Activated naive CD4-positive, alpha-beta T cell (primary cell): Measurements from ENCODE around the gene MTMR2.
"Not testable (repeated sequence)": the region's sequence is repeated elsewhere in the genome, so short reads cannot be mapped to it uniquely, and the experiment has no call there.

Source experiments
- DNase-seq, 4 experiments: peaks; one replicate each; lab custom pipeline; 2025; lab: John Stamatoyannopoulos, UW

MTMR2 gene

DNA sequence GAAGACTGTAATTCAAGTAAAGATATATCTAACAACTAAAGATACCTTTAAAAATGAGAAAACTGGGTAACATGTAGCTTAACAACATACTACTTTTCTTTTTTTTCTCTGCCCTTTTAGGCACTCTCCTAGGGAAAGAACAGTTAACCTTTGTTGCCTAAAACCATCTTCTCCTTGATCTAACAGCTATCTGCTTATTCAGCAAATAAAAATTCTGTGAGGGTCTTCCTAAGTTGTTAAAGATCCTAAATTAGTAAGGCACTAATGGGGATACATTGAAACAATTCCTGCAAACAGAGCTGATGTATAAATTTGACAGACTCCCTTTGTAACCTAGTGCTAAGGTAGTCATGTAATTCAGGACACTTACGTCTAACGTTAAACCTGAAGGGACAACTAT lies 39.1 kb downstream of the MTMR2 start:
- DNase-seq = no peak

DNA sequence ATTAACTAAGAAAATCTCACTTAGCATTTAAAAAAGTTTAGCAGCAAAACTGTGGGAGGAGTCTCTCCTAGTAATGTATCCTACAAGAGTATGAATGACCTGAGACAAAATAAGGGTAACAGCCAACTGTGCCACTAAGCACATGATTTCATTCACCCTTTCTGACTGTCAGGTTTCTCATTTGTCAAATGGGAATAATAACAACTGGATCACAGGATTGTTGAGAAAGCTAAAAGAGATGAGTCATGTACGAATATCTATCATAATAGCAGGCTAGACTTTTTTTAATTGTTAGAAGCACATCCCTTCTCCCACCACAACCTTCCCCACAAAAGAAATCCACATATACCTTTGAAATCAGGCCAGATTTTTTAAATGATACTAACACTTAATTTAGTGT lies 39.5 kb downstream of the MTMR2 start:
- DNase-seq = no peak

DNA sequence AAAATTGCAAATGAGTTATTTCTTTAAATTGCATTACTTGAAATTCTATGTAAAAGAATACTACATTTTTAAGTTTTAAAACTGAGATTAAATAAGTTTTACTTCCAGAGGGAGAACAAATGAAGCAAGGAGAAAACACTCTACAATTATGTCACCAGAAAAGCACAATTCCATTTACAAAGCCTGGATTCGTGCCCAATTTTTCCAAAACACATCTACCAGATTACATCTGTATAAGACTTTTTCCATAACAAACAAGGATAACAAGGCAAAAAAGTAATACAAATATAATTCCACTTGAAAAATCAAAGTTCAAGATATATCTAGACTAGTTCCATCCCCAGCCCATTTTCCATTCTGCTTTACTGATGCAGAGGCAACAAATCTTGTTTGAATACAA lies 40.5 kb downstream of the MTMR2 start:
- no peak for DNase-seq

DNA sequence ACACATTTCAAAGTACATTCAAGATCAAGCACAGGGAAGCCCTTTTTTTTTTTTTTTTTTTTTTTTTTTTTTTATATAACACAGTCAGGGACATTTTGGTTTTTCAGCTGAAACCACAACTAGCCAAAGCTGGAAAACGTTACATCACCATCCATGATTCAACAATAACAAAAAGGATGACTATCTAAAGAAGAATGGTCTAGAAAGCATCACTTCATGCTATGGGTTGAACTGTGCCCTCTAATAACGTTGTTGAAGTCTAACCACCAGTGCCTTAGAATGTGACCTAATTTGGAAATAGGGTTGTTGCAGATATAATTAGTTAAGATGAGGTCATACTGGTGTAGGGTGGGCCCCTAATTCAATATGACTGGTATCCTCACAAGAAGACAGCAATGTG lies 46.6 kb downstream of the MTMR2 start:
- no peak for DNase-seq

DNA sequence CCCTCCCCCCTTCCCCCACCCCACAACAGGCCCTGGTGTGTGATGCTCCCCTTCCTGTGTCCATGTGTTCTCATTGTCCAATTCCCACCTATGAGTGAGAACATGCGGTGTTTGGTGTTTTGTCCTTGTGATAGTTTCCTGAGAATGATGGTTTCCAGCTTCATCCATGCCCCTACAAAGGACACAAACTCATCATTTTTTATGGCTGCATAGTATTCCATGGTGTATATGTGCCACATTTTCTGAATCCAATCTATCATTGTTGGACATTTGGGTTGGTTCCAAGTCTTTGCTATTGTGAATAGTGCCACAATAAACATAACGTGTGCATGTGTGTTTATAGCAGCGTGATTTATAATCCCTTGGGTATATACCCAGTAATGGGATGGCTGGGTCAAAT lies 53.0 kb downstream of the MTMR2 start:
- DNase-seq = not testable (repeated sequence)

DNA sequence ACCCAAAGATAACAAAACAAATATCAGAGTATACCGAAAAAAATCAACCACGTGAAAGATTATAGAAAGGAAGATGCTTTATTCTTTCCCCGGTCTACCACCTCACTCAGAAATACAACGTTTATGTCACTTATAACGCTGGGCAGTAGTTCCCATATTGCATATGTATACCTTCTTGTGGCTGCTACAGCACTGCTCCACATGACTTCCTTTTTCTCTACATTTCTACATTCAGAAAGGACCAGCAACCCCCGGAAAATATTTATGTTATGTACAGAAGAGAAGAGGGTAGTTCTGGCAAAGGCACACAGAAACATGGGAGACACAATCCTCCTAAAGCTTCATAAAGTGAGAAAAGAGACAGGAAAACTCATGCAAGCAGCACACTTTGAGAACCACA lies 56.8 kb downstream of the MTMR2 start:
- no peak for DNase-seq

DNA sequence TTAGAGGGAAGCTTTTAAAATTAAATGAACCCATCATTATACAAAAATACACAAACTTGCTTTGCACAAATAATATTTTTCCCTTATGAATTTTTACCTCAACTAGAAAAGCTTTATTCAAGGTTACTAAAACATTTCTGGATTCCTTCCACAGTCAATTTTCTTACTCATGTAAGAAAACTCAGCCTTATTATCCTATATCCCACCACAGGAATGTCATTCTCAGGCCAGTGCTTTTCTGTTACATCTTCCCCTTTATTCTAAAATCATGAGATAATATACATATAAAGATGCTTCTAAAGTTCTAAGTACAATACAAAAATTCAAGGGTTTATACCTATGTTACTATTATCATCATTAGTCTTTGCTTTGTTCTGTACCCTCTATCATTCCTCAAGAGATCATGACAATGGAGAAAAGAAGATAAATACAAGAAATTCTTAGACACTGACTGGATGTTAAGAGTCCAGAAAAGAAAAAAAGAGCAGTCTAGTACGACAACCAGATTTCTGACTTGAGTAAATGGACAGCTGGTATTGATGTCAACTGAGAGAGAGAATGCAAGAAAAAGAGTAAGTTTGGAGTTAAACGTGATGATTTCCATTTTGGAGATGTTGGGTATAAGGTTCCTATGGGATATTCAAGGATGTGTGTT lies 60.3 kb downstream of the MTMR2 start:
- DNase-seq = no peak

DNA sequence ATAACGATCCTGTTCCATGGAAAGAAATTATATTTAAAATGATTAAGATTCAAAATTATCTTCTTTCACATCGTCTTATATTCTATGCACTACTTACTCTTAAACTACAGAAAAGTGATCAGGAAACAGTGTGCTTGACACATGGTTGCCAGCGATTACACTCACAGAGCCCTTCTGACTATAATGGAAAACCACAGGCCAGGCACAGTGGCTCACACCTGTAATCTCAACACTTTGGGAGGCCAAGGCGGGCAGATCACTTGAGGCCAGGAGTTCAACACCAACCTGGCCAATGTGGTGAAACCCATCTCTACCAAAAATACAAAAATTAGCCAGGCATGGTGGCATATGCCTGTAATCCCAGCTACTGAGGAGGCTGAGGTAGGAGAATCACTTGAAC lies 63.9 kb downstream of the MTMR2 start:
- DNase-seq = not testable (repeated sequence)

DNA sequence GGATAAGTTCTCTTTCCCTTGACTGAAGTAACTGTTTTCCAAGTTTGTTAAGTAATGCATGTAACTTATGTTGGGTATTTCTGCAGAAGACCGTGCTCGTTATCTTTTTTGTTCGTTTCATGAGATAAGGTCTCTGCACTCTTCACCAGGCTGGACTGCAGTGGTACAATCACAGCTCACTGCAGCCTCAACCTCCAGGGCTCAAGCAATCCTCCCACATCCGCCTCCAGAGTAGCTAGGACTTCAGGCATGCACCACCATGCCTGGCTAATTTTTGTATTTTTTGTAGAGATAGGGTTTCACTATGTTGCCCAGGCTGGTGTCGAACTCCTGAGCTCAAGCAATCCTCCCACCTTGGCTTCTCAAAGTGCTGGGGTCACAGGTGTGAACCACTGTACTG lies 69.5 kb downstream of the MTMR2 start:
- DNase-seq = not testable (repeated sequence)

DNA sequence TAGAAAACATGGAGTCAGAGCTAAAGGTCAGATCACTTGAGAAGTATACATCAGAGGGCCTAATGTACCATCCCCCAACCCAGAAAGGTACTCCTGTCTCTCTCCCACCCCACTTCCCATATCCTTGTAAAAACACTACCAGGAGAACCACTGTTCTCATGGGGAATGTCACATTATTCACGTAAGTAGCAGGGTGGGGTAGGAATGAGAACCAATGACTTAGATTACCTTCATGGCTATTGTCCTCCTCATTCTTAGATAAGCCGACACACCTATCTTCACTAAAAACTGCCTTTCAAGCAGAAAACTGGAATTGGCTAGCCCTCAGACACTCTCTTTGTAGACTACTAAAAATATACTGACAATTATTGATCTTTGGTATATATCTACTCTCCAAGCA lies 70.0 kb downstream of the MTMR2 start:
- DNase-seq = no peak

DNA sequence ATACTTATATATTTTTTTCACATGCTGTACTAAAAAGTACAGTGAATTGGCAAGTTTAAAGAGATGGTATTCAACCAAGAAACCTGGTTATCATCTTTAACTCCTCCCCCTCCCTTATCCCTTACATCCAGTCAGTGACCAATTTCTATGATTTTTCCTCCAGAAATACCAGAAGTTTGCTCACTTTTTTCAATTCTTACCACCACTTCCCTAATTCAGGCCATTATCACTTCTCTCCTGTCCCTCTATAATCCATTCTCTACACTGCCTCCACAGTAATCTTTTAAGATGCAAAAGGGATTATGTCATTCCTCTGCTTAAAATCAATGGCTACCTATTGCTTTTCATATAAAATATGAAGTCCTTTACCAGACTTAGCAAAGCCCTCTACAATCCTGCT lies 70.8 kb downstream of the MTMR2 start:
- DNase-seq = no peak

DNA sequence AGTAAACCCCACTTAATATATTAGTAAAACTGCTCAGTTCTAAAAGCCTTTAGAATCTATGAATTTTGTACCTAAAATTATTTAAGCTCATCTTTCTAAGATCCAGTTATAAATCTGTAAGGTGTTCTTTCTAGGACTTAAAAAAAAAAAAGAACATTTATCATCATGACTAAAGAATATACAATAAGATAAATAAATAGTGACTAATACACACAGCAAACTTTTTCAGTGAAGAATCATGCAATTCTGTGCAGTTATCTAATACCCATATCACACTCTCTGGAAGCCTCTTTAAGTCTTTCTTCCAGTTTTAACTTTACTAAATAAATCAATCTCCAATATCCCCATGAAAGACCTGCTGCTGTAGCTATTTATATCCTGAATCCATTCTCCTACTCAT lies 73.8 kb downstream of the MTMR2 start:
- no peak for DNase-seq

DNA sequence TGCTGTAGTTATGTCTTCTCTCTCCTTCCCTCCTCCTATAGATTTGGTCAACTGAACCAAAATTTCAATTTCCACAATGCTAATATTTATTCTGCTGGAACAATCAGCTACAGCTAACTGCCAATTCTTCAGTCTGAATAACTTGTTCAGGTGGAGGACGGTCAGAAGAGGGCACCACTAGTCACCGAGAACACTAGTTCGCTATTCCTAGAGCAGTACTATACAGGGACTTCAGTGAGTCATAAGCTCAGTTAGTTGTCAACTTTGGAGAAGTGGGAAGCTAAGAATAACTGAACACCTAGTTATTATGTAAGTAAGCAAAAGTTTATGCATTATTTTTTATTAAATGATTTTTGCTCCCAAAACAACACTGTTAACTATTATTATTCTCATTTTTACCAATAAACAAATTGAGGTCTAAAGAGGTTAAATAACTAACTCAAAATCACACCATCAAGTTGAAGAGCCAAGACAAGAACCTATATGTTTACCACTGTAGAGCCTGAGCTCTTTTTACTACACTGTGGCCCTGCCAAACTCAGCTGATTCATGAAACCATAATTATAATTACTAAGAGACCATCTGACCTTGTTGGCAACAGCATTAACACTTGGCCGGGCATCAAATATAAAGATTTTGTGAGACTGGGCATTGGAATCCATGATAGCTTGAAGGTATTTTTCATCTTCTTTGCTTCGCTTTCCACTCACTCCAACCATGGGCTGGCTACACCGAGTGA lies 74.7 kb downstream of the MTMR2 start:
- no peak for DNase-seq

DNA sequence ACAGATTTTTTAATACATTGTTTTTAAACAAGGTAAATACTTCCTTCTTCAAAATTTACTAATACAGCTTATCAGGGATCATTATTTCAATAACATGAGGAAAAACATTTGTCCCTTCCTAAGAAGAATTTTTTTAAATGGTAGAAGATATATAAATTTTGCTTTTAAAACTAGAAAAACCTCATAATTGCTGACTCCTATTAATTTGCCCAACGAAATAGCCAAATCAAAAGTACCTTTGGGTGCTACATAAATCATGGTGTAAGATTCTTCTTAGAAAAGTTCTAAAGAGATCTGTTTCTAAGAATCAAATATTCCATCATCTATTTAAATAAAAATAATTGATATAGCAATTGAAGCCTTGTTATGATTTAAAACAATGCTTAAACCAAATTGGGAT lies 78.7 kb downstream of the MTMR2 start:
- no peak for DNase-seq

DNA sequence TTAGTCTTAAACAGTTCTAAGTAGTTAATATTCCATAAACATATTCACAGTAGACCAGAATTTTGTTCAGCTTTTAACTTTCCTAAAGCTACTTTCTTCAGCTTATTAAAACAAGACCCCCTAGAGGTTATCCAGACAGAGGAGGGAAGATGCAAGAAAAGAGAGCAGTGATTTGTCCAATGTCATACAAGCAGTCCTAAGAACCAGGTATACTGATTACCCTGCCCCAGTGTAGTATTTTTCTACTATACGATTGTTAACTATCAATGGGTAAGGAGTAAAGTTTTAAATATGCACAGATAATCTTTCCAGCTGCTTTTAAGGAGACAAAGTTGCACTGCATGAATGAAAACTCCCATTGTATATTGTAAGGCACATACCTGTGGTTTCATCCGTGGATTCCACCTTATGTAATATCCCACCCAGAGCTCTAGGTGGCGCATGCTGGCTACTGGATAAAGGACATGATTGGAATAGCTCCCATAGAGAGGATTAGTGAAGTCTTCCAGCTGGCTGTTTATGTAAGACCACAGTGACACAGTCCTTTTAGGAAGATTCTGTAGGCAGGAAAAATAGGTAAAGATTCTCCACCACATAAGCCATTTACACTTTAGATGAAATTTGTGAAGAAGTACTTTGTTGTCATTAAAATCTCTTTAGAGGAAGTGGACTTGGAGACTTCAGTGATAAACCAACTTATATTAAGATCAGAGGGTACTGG lies 88.0 kb downstream of the MTMR2 start:
- peak in 3 of 4 experiments; percentile 1 to 33 (median 18) for DNase-seq

DNA sequence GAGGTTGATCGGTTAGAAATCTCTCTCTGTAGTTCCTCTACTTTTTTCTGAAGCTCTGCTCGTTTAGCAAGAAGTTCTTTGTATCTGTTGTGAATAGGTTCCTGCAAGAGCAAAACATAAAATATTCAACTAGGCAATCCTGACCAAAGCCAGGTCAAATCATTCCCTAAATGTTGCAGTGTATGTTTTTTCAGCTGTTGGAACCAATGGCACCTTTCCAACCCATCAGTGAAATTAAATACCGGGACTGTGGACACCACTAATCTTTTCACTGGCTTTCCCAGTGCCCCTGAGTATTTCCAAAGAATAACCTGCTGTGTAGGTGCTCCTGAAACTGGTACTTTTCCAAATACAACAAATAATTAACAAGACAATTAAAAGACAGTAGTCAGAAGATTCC lies 88.6 kb downstream of the MTMR2 start:
- DNase-seq = no peak

DNA sequence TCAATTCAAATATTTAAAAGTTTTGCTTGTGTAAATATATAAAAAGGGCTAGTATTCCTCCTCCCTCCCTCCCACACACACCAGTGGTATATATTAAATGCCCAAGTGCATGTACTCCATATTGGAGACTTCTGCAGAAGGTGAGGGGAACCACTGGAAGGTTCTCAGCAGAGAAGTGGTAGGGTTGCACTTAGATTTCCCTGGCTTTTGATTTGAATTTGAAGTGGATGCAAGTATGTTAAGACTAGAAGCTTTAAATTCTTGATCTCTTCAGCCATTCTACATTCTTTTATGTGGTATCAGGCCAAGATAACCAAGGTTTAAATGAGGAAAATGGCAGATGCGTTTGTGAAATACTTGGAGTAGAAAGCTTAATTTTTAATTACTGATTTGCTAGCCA lies 90.5 kb downstream of the MTMR2 start:
- no peak for DNase-seq

DNA sequence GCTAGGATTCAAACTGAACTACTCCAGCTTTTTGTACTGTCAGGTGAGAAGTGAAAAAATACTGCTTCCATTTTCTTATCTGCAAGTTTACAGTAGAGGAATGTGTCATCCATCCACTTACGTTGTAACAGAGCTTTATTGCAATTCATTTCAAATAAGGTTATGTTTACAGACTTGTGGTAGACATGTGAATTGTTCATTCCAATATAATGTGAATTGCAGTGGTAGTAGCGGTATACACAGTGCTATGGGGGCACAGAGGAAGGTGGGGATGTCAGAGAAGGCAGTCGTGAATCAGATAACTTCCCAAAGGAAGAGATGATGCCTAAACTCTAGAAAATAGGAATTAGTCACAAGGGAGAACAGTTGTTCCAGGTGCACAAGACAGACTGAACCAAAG lies 91.1 kb downstream of the MTMR2 start:
- DNase-seq = no peak

DNA sequence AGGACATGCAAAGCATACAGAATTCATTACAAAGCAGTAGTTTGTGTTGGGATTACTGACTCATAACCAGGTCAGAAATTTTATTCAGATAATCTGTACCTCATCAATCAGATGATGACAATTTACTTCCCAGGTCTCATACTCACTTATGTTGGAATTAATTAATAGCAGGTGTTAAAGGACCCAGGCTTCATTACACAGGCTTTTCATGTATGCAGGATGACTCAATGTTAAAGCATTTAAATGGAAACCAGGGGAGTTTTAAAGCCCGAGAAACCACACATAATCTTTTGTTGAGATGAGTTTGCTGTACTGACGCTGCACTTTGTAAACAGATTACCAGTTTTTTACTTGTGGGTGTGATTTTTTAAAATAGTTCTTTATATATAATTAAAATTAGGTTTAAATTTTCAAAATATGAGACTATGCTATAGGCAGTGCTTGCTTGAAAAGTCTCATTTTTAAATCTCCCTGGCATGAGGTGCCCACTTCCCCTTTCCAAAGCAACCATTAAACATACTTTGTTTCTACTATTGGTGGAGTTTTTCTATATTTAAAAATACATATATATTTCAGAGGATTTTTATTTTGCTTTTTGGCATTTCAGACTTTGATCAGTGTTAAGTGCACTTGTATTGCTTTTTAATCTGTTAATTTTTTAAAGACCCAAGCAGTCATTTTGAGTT lies 92.6 kb downstream of the MTMR2 start:
- no peak for DNase-seq

DNA sequence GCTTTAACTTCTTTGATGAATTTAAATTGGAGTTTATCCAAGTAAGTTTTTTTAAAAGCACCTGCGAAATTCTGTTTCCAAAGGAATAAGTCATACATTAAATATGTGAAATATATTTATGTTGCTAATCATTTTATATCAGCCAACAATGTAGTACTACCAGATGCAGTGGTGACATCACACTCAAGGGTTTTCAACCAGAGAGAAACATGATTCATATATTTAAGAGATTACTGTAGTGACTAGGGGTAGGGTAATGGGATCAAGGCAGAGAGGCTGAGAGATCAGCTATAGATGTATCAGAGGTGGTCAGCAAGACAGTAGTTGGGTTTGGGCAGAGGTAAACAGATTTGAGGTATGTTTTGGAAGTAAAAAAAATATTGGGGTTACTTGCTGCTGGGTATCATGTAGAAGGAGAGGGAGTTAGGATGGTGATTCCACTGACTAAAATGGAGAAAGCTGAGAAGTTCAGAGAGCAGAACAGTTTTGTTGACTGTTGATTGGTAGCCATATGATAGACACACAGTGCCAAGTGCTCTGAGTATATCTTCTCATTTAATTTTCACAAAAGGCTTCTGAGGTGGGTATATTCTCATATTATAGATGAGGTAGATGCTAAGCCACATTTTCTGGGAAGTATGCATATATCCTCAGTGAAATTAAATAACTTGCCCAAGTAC lies 94.2 kb downstream of the MTMR2 start:
- no peak for DNase-seq

DNA sequence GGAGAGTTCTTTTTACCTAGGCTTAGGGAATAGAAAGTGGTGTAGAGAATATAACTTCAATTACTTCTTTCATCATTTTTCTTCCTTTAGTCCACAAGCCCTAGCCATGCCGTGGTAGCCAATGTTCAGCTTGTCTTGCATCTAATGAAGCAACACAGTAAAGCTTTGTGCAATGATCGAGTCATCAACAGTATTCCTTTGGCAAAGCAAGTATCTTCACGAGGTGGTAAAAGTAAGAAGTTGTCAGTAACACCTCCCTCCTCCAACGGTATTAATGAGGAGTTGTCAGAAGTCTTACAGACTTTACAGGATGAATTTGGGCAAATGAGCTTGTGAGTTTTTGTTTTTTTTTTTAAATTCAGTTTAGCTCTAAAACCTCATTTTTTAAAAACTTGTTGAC lies 96.2 kb downstream of the MTMR2 start:
- no peak for DNase-seq

DNA sequence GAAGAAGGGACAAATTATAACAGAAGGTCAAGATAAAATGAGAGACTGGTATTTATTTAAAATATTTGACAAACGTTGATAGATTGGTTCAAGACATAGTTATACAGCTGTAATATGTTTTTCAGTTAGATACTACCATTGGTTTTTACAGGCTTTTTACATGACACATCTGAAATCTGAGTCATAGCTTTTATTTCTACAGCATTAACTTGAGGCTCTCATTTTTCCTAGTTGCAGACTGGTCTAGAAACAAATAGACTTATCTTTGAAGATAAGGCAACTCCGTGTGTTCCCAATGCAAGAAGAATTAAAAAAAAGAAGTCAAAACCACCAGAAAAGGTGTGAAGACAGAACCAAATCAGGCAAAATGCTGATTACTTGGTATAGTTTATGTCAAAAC lies 102.3 kb downstream of the MTMR2 start:
- DNase-seq = no peak
